ENCODE data around the gene HTRA3.

HTRA3 gene

GRCh38 chr4:8280158-8280875, 10.8 kb downstream of the HTRA3 start:
- no peak overlapping the region for H3K4me3 ChIP-seq (ENCODE audit: insufficient read depth, low read length, poor library complexity, severe bottlenecking)
- no peaks in the 10 kb centered on the region for H3F3A ChIP-seq (ENCODE audit: insufficient read depth)
- no peaks in the 10 kb centered on the region for H4K20me1 ChIP-seq (ENCODE audit: low read depth, low read length)
- no peaks in the 10 kb centered on the region for H3K36me3 ChIP-seq (ENCODE audit: low read length)
- no peaks in the 10 kb centered on the region for H3K27me3 ChIP-seq (ENCODE audit: low read length)
- no peaks in the 10 kb centered on the region for H3K9me2 ChIP-seq (replicated peaks; ENCODE audit: insufficient read depth, low read length)
- no peak overlapping the region for H3K27ac ChIP-seq (ENCODE audit: low read depth, low read length)
- no peaks in the 10 kb centered on the region for H3K9me3 ChIP-seq (ENCODE audit: insufficient read depth, low read length)
- no peaks in the 10 kb centered on the region for H3K79me2 ChIP-seq (ENCODE audit: insufficient read depth, low read length)
- no peak overlapping the region for H3K4me2 ChIP-seq (ENCODE audit: low read depth, low read length, poor library complexity, severe bottlenecking)
- H2AFZ ChIP-seq (ENCODE audit: low read depth, low read length, severe bottlenecking) = no peak overlapping the region
- TF ChIP-seq CTCF (IDR thresholded peaks at IDR 0.05; ENCODE audit: insufficient read depth, low read length, poor library complexity, severe bottlenecking) (no peak), EZH2phosphoT487 (conservative IDR thresholded peaks at IDR 0.05; ENCODE audit: low read length) (no peak)
- H3K9ac ChIP-seq (ENCODE audit: low read length) = no peak overlapping the region

DNA sequence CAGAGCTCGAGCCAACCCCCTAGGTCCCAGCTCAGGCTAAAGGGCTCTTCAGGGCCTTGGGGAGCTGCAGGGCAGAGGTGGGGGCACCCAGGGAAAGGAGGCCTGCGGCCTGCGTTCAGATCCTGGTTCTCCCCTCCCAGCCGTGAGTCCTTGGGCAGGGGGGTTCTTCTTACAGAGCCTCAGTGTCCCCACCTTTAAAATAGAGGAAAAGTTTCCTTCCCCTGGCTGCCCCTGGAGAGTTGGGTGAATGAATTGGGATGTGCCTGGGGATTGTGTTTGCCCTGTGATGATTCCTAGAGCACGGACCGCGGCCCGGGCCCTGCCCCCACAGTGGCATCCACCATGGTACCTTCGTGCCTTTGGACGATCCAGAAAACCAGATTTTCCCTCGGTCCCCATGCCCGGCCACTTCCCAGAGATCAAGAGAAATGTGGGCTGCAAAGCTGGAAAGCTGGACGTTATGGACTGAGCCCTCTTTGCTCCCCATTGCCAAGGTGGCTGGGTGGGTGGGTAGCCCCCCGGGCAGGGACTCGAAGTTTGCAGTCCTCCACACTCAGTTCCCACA, 11.4 kb downstream of the HTRA3 start:
- no peaks in the 10 kb centered on the region for H3F3A ChIP-seq (ENCODE audit: insufficient read depth)
- H3K27me3 ChIP-seq (ENCODE audit: low read length) = no peaks in the 10 kb centered on the region
- no peaks in the 10 kb centered on the region for H3K9me2 ChIP-seq (replicated peaks; ENCODE audit: insufficient read depth, low read length)
- H3K4me3 ChIP-seq (ENCODE audit: insufficient read depth, low read length, poor library complexity, severe bottlenecking) = no peak overlapping the region
- H3K4me2 ChIP-seq (ENCODE audit: low read depth, low read length, poor library complexity, severe bottlenecking) = no peak overlapping the region
- H2AFZ ChIP-seq (ENCODE audit: low read depth, low read length, severe bottlenecking) = no peak overlapping the region
- no peak overlapping the region for H3K9ac ChIP-seq (ENCODE audit: low read length)
- no peaks in the 10 kb centered on the region for H3K79me2 ChIP-seq (ENCODE audit: insufficient read depth, low read length)
- no peaks in the 10 kb centered on the region for H3K9me3 ChIP-seq (ENCODE audit: insufficient read depth, low read length)
- H4K20me1 ChIP-seq (ENCODE audit: low read depth, low read length) = no peaks in the 10 kb centered on the region
- H3K27ac ChIP-seq (ENCODE audit: low read depth, low read length) = no peak overlapping the region
- no peaks in the 10 kb centered on the region for H3K36me3 ChIP-seq (ENCODE audit: low read length)
- TF ChIP-seq EZH2phosphoT487 (conservative IDR thresholded peaks at IDR 0.05; ENCODE audit: low read length) (no peak), CTCF (IDR thresholded peaks at IDR 0.05; ENCODE audit: insufficient read depth, low read length, poor library complexity, severe bottlenecking) (no peak)

- TF ChIP-seq EZH2phosphoT487 (conservative IDR thresholded peaks at IDR 0.05; ENCODE audit: low read length) (no peak), CTCF (IDR thresholded peaks at IDR 0.05; ENCODE audit: insufficient read depth, low read length, poor library complexity, severe bottlenecking) (no peak)
- no peaks in the 10 kb centered on the region for H3K9me2 ChIP-seq (replicated peaks; ENCODE audit: insufficient read depth, low read length)
- no peaks in the 10 kb centered on the region for H4K20me1 ChIP-seq (ENCODE audit: low read depth, low read length)
- H3K9me3 ChIP-seq (ENCODE audit: insufficient read depth, low read length) = no peaks in the 10 kb centered on the region
- no peak overlapping the region for H2AFZ ChIP-seq (ENCODE audit: low read depth, low read length, severe bottlenecking)
- H3K27ac ChIP-seq (ENCODE audit: low read depth, low read length) = no peak overlapping the region
- H3K36me3 ChIP-seq (ENCODE audit: low read length) = no peaks in the 10 kb centered on the region
- H3K4me2 ChIP-seq (ENCODE audit: low read depth, low read length, poor library complexity, severe bottlenecking) = no peak overlapping the region
- no peak overlapping the region for H3K9ac ChIP-seq (ENCODE audit: low read length)
- H3K4me3 ChIP-seq (ENCODE audit: insufficient read depth, low read length, poor library complexity, severe bottlenecking) = no peak overlapping the region
- no peaks in the 10 kb centered on the region for H3F3A ChIP-seq (ENCODE audit: insufficient read depth)
- no peaks in the 10 kb centered on the region for H3K79me2 ChIP-seq (ENCODE audit: insufficient read depth, low read length)
- no peaks in the 10 kb centered on the region for H3K27me3 ChIP-seq (ENCODE audit: low read length)
These were observed 12.1 kb downstream of the HTRA3 start for GRCh38 chr4:8281519-8282133.

Data from SU-DHL-6 (cell line).